ENCODE data around the gene SHC1. TPM values are rescaled to one million over a fixed set of nuclear protein-coding genes. Genes with fewer than 3 reads are reported as not detected.

Gene SHC1
- total RNA-seq, 2 donors from 2014 or later, result 69.5 to 80.5 TPM

GRCh38 chr1:155009742-155010141, 39.2 kb upstream of the SHC1 start:
- Histone ChIP-seq H3K4me3 (peak overlapping the region in 1 of 2 donors; percentile 20), H3K27ac (peak overlapping the region in 1 of 2 donors; percentile 99), H3K9me3 (no peaks in the 10 kb centered on the region), H3K4me1 (peaks cover 0 to 88% of the 10 kb centered on the region in 2 donors), H3K36me3 (peaks cover 10% of the 10 kb centered on the region), H3K27me3 (no peaks in the 10 kb centered on the region)
- TF ChIP-seq CTCF (IDR thresholded peaks at IDR 0.05), result no peak
- DNase-seq (ENCODE audit: low spot score), result no peak

- no peaks in the 10 kb centered on the region for H3K9me3 ChIP-seq
- H3K27ac ChIP-seq, result peak overlapping the region in 1 of 2 donors; percentile 99
- TF ChIP-seq CTCF (IDR thresholded peaks at IDR 0.05), result no peak
- H3K27me3 ChIP-seq, result no peaks in the 10 kb centered on the region
- no peak for DNase-seq (ENCODE audit: low spot score)
- peaks cover 0 to 93% of the 10 kb centered on the region in 2 donors for H3K4me1 ChIP-seq
- peaks cover 5% of the 10 kb centered on the region for H3K36me3 ChIP-seq
- peak overlapping the region; percentile 20 to 21 for H3K4me3 ChIP-seq
These were observed 38.7 kb upstream of the SHC1 start for GRCh38 chr1:155009221-155009711.

- Histone ChIP-seq H3K27me3 (no peaks in the 10 kb centered on the region), H3K4me3 (peak overlapping the region; percentile 7 to 20), H3K27ac (peak overlapping the region; percentile 98 to 99), H3K4me1 (peaks cover 0 to 93% of the 10 kb centered on the region in 2 donors), H3K9me3 (no peaks in the 10 kb centered on the region), H3K36me3 (no peaks in the 10 kb centered on the region)
- no peak for TF ChIP-seq CTCF (IDR thresholded peaks at IDR 0.05)
- DNase-seq (ENCODE audit: low spot score), result no peak
These were observed 37.7 kb upstream of the SHC1 start for GRCh38 chr1:155008015-155008941.

- Histone ChIP-seq H3K27me3 (no peaks in the 10 kb centered on the region), H3K27ac (peak overlapping the region; percentile 98 to 99), H3K4me3 (peak overlapping the region in 1 of 2 donors; percentile 20), H3K9me3 (no peaks in the 10 kb centered on the region), H3K4me1 (peaks cover 0 to 86% of the 10 kb centered on the region in 2 donors), H3K36me3 (no peaks in the 10 kb centered on the region)
- no peak for DNase-seq (ENCODE audit: low spot score)
- no peak for TF ChIP-seq CTCF (IDR thresholded peaks at IDR 0.05)
These were observed 36.8 kb upstream of the SHC1 start for GRCh38 chr1:155007251-155007828.

- DNase-seq (ENCODE audit: low spot score), result no peak
- no peaks in the 10 kb centered on the region for H3K36me3 ChIP-seq
- no peak overlapping the region for H3K4me3 ChIP-seq
- no peaks in the 10 kb centered on the region for H3K9me3 ChIP-seq
- peaks cover 0 to 80% of the 10 kb centered on the region in 2 donors for H3K4me1 ChIP-seq
- H3K27me3 ChIP-seq, result no peaks in the 10 kb centered on the region
- peak overlapping the region; percentile 98 to 99 for H3K27ac ChIP-seq
- no peak for TF ChIP-seq CTCF (IDR thresholded peaks at IDR 0.05)
These were observed 36.1 kb upstream of the SHC1 start for GRCh38 chr1:155006601-155007101.

Measured in right atrium auricular region (tissue), 2 donors.